22Rv1 (cell line): Measurements from ENCODE around the gene SMYD1.

Experiments used
- H3K27ac ChIP-seq: fragments of 450-650 bp; 2 replicates; pipeline ENCODE4 v1.5.1; 2017
- ZFX ChIP-seq: fragments of 450-650 bp; IDR thresholded peaks from 2 replicates; pipeline ENCODE4 v1.6.1; 2017; ENCODE audit warnings: antibody characterized with exemption, borderline replicate concordance
- TF ChIP-seq, protein P1 (sequence below): fragments of 450-650 bp; IDR thresholded peaks from 2 replicates; pipeline ENCODE4 v1.5.1; 2017; ENCODE audit warnings: mild to moderate bottlenecking

SMYD1 gene

DNA sequence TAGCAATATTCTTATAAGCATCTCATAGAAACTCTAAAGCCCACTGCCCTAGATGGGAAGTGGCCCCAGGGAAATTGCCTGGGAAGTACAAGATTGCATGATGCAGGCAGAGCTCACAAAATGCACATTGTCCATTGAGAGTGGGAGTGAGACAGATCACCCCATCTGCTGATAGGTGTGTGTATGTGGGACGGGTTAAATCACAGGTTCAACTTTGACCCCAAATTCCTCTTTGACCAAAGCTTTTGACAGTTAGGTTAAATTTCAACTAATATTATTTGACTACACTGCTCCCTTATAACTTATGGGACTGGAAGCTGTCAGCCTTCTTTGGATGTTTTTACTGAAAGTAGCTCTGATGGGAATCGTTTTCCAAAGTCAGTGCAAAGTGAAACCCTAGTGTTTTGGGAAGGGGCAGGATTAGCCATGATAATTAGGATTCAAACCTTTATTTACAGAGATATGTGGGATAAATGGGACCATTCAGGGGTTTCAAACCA lies 71.6 kb downstream of the SMYD1 start:
- H3K27ac ChIP-seq: no peak overlapping the region

DNA sequence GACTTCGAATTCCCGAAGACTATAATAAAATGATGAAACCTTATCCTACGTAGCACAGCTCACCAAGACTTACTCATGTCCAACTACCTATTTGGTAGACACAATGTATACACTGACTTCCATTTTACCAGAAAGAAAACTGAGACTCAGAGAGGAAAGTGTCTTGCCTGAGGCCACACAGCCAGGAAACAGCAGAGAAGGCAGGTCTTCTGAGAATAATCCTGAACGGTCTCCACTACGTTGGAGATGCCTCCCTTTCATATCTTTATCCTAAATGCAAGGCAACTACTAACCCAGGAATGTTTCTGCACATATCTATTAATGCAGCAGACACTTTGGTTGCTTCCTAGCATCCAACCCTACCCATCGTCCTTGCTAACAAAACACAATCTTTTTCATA lies 72.2 kb downstream of the SMYD1 start:
- TF ChIP-seq ZFX: no peak
- TF ChIP-seq, protein P1, sequence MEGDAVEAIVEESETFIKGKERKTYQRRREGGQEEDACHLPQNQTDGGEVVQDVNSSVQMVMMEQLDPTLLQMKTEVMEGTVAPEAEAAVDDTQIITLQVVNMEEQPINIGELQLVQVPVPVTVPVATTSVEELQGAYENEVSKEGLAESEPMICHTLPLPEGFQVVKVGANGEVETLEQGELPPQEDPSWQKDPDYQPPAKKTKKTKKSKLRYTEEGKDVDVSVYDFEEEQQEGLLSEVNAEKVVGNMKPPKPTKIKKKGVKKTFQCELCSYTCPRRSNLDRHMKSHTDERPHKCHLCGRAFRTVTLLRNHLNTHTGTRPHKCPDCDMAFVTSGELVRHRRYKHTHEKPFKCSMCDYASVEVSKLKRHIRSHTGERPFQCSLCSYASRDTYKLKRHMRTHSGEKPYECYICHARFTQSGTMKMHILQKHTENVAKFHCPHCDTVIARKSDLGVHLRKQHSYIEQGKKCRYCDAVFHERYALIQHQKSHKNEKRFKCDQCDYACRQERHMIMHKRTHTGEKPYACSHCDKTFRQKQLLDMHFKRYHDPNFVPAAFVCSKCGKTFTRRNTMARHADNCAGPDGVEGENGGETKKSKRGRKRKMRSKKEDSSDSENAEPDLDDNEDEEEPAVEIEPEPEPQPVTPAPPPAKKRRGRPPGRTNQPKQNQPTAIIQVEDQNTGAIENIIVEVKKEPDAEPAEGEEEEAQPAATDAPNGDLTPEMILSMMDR: no peak

More for the DNA sequence above, 71.6 kb downstream of the SMYD1 start:
- TF ChIP-seq, protein P1: no peak
- no peak for TF ChIP-seq ZFX

DNA sequence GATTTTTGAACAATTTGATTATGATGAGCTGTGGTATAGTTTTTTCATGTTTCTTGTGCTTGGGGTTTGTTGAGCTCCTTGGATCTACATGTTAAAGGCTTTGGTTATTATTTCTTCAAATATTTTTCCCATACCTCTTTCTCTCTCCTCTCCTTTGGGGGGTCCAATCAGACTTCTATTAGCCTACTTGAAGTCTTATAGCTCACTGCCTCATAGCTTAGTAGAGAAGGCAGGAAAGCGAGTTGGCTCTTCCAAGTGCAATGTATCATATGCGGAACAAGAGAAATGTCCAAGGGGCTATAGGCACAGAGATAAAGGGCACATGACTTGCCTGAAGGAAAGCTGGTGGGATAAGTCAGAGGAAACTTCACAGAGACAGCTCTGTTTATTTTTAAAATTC lies 74.3 kb downstream of the SMYD1 start:
- TF ChIP-seq ZFX: no peak
- TF ChIP-seq, protein P1: no peak
- no peak overlapping the region for H3K27ac ChIP-seq

More for the DNA sequence above, 72.2 kb downstream of the SMYD1 start:
- H3K27ac ChIP-seq: no peak overlapping the region

DNA sequence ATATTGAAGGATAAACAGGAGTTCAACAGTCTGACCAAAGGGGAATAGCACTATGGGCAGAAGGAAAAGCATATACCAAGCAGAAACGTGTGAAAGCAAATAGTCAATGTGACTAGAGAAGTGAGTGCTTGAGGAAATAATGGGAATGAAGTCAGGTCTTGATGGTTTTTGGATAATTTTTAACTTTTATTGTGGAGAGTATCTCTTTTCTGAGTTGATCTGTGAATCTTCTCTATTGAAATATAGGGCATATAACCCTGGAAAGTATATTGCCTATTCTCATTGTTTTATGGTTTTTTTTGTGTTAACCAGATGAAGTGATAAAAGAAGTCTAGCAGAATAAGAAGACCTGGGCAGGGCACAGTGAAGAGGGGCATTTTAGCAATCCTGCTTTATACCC lies 76.6 kb downstream of the SMYD1 start:
- H3K27ac ChIP-seq: no peak overlapping the region
- no peak for TF ChIP-seq ZFX
- TF ChIP-seq, protein P1: no peak

DNA sequence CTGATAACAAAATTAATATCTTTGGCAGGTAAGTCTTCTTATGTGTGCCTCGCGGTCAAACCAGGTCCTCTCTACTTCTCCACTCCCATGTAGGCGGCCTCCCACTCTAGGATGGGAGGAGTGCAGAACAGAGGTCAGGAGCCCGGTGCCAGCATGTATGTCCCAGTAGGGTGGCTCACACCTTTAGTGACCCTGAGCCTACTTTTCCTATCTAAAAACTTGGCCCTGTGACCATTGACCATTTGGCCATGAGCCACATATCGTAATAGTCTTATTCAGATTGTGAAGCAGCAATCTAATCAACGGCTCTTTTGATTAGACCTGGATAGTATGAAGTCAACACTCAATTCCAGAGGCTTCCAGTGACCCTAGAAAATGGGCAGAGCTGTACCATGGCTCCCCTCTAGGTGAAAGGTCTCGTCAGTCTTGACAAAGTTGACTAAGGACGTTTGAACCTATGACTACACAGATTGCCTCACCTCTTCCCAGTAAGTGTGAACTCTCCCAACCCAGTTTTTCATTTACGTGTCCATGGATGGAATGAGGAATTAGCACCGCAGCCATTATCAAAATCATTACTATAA lies 77.4 kb downstream of the SMYD1 start:
- no peak overlapping the region for H3K27ac ChIP-seq
- TF ChIP-seq, protein P1: no peak
- TF ChIP-seq ZFX: no peak

DNA sequence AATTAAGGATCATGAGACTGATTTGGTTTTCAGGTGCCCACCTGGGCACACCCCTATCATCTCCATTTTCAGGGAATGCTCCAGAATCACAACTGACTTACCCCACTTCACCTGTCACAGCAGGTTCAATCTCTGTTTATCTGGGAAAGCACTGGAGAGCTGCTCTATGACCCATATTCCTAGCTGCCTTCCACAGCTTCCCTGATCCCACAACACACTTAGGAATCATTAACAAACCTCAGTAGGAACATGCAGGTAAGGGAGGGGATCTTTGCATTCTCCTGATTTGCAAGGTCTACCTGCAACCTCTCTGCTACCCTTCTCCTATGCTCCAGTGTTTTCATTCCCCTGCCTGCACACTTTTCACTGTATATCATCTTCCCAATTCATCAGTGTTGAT lies 79.0 kb downstream of the SMYD1 start:
- TF ChIP-seq, protein P1: no peak
- no peak for TF ChIP-seq ZFX
- H3K27ac ChIP-seq: no peak overlapping the region

DNA sequence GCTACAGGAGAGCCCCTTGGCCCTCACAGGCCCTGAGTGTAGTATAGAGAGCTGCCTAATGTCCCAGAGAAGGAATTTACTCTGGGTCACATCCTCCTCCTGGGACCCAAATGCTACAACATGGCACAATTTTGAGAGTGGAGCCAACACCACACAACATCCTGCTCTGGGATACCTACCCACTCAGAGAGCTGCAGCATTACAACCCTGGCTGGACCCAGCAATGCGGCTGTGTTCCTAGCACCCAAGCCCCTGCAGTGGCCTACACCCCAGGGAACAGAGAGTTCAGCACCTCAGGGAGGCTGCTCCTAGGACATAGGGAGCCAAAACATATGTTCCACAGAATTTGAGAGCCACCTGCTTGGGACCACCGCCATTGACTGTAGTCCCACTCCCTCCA lies 79.5 kb downstream of the SMYD1 start:
- H3K27ac ChIP-seq: no peak overlapping the region
- no peak for TF ChIP-seq ZFX
